PC-9 (cell line): Measurements from ENCODE around the gene SETD5. TPM values are rescaled to one million over a fixed set of nuclear protein-coding genes. Genes with fewer than 3 reads are reported as not detected.

ENCODE experiments used
- BruUV-seq: library from RNA; stranded (reverse); fragments of 400-500 nt; replicated peaks from 2 replicates; lab custom pipeline; 2021; lab: Mats Ljungman, UMichigan
- CTCF ChIA-PET: fragments of 300-600 bp; sonication (Branson Sonifier 250); formaldehyde crosslinking; loops from one replicate; lab custom pipeline; 2022; ENCODE audit warnings: antibody characterized with exemption; lab: Charles Lee
- POLR2A ChIA-PET: fragments of 300-600 bp; sonication (Branson Sonifier 250); formaldehyde crosslinking; loops from one replicate; lab custom pipeline; 2022; ENCODE audit warnings: antibody characterized with exemption; ENCODE audit not compliant: unreplicated experiment; lab: Charles Lee
- DNase-seq, 2 experiments: peaks; one replicate each; pipeline versions ENCODE4 v3.0.0 to v3.0.0-alpha.2; 2015 to 2022; ENCODE audit warnings: mixed read lengths in 1 of 2
- H2AFZ ChIP-seq: fragments of 200-600 bp; sonication (generic); 2 replicates; pipeline ENCODE4 v1.8.1; 2017; ENCODE audit warnings: antibody characterized with exemption
- H3F3A ChIP-seq: fragments of 200-600 bp; sonication (generic); 2 replicates; pipeline ENCODE4 v1.8.1; 2017; ENCODE audit warnings: antibody characterized with exemption, mild to moderate bottlenecking, low read depth; ENCODE audit not compliant: insufficient read depth
- H3K27ac ChIP-seq: fragments of 200-600 bp; sonication (generic); 2 replicates; pipeline ENCODE4 v1.6.1; 2016; ENCODE audit warnings: mixed run types
- H3K27me3 ChIP-seq: fragments of 200-600 bp; sonication (generic); 2 replicates; pipeline ENCODE4 v1.6.1; 2016; ENCODE audit warnings: low read depth, mixed run types; ENCODE audit not compliant: insufficient read depth
- H3K36me3 ChIP-seq: fragments of 200-600 bp; sonication (generic); 2 replicates; pipeline ENCODE4 v1.6.1; 2016; ENCODE audit warnings: low read depth, mixed run types
- H3K4me1 ChIP-seq: fragments of 200-600 bp; sonication (generic); replicated peaks from 2 replicates; pipeline ENCODE4 v1.6.1; 2016; ENCODE audit warnings: mixed run types; ENCODE audit not compliant: insufficient read depth
- H3K4me2 ChIP-seq: fragments of 200-600 bp; sonication (generic); 2 replicates; pipeline ENCODE4 v1.6.1; 2017; ENCODE audit warnings: mixed run types
- H3K4me3 ChIP-seq: fragments of 200-600 bp; sonication (generic); 2 replicates; pipeline ENCODE4 v1.6.1; 2016; ENCODE audit warnings: mixed run types
- H3K79me2 ChIP-seq: fragments of 200-600 bp; sonication (generic); 2 replicates; pipeline ENCODE4 v1.6.1; 2017; ENCODE audit warnings: low read depth, mixed run types
- H3K9me2 ChIP-seq: fragments of 200-600 bp; sonication (generic); 2 replicates; pipeline ENCODE4 v1.8.1; 2017; ENCODE audit warnings: mild to moderate bottlenecking; ENCODE audit not compliant: insufficient read depth
- H3K9me3 ChIP-seq: fragments of 200-600 bp; sonication (generic); 2 replicates; pipeline ENCODE4 v1.8.1; 2016; ENCODE audit warnings: low read depth; ENCODE audit not compliant: insufficient read depth
- H4K20me1 ChIP-seq: fragments of 200-600 bp; sonication (generic); 2 replicates; pipeline ENCODE4 v1.8.1; 2017; ENCODE audit not compliant: insufficient read depth
- CTCF ChIP-seq: fragments of 200-600 bp; sonication (generic); conservative IDR thresholded peaks from 2 replicates; pipeline ENCODE4 v1.6.1; 2017; ENCODE audit warnings: mixed run types, antibody characterized with exemption, mild to moderate bottlenecking, moderate library complexity
- EZH2 ChIP-seq: fragments of 200-600 bp; sonication (generic); IDR thresholded peaks from 2 replicates; pipeline ENCODE4 v1.8.0; 2017; ENCODE audit warnings: antibody characterized with exemption, low read depth
- intact Hi-C: fragments of 100-400 bp; cut with micrococcal nuclease; formaldehyde crosslinking; loops from one replicate; pipeline ENCODE4 v1.10.0; 2022; ENCODE audit not compliant: unreplicated experiment
- total RNA-seq: library from RNA; stranded (reverse); gene quantifications from 2 replicates; pipeline ENCODE4 v1.2.3, GENCODE V29; 2021

Gene SETD5
- total RNA-seq, 1 experiment from 2014 or later = 140 TPM

- Histone ChIP-seq H3K9me2 (no peaks in the 10 kb centered on the region), H3F3A (peaks cover 28% of the 10 kb centered on the region), H3K4me3 (no peak overlapping the region), H3K27me3 (no peaks in the 10 kb centered on the region), H3K9me3 (peaks cover 4% of the 10 kb centered on the region; the same call in 1 of the 2 replicates), H3K79me2 (peaks cover 100% of the 10 kb centered on the region), H3K4me1 (peaks cover 44% of the 10 kb centered on the region), H4K20me1 (peaks cover 99% of the 10 kb centered on the region), H3K27ac (peak overlapping the region; percentile 3; the same call in 1 of the 2 replicates), H3K36me3 (peaks cover 15% of the 10 kb centered on the region; the same call in 1 of the 2 replicates), H3K4me2 (peak overlapping the region; percentile 31; the same call in 1 of the 2 replicates), H2AFZ (no peak overlapping the region)
- no TSS peak for BruUV-seq
- ChIA-PET POLR2A (no interaction called here), CTCF (no interaction called here)
- DNase-seq = no peak
- no peak for TF ChIP-seq CTCF
- TF ChIP-seq EZH2 = no peak
- intact Hi-C loops = no loop called here
Measured at GRCh38 chr3:9405756-9406155, 8.3 kb downstream of the SETD5 start.

- intact Hi-C loops = no loop called here
- POLR2A ChIA-PET = interaction anchor here (0.7 kb wide), 1 partner anchor 10 kb away, joined by 3 read pairs; the partner anchor contains the start of gene SETD5
- Histone ChIP-seq H2AFZ (no peak overlapping the region), H3K79me2 (peaks cover 100% of the 10 kb centered on the region), H3K9me3 (peaks cover 4% of the 10 kb centered on the region; the same call in 1 of the 2 replicates), H3K27ac (no peak overlapping the region), H3F3A (peaks cover 28% of the 10 kb centered on the region), H3K4me3 (no peak overlapping the region), H3K4me2 (no peak overlapping the region), H3K27me3 (no peaks in the 10 kb centered on the region), H3K9me2 (no peaks in the 10 kb centered on the region), H4K20me1 (peaks cover 99% of the 10 kb centered on the region), H3K4me1 (peaks cover 31% of the 10 kb centered on the region), H3K36me3 (peaks cover 15% of the 10 kb centered on the region; the same call in 1 of the 2 replicates)
- BruUV-seq = no TSS peak
- CTCF ChIA-PET = no interaction called here
- DNase-seq = no peak
- TF ChIP-seq CTCF (no peak), EZH2 (no peak)
Measured at GRCh38 chr3:9406856-9407626, 9.6 kb downstream of the SETD5 start.

GRCh38 chr3:9408061-9408460 lies 10.6 kb downstream of the SETD5 start:
- peaks cover 99% of the 10 kb centered on the region for H4K20me1 ChIP-seq
- BruUV-seq = no TSS peak

More at GRCh38 chr3:9408061-9408460, 10.6 kb downstream of the SETD5 start:
- H3K27ac ChIP-seq = no peak overlapping the region
- no peaks in the 10 kb centered on the region for H3K27me3 ChIP-seq
- peaks cover 34% of the 10 kb centered on the region for H3F3A ChIP-seq
- POLR2A ChIA-PET = no interaction called here
- no peak overlapping the region for H3K4me3 ChIP-seq
- peaks cover 4% of the 10 kb centered on the region; the same call in 1 of the 2 replicates for H3K9me3 ChIP-seq
- peaks cover 21% of the 10 kb centered on the region for H3K4me1 ChIP-seq
- H3K4me2 ChIP-seq = no peak overlapping the region
- TF ChIP-seq CTCF = no peak
- TF ChIP-seq EZH2 = no peak
- DNase-seq = no peak
- intact Hi-C loops = no loop called here
- H2AFZ ChIP-seq = no peak overlapping the region
- H3K79me2 ChIP-seq = peaks cover 100% of the 10 kb centered on the region
- CTCF ChIA-PET = no interaction called here
- no peaks in the 10 kb centered on the region for H3K9me2 ChIP-seq
- H3K36me3 ChIP-seq = peaks cover 15% of the 10 kb centered on the region; the same call in 1 of the 2 replicates
